Nephron progenitor cell (in vitro differentiated cells): ENCODE measurements around the gene NDUFS7.
A peak's percentile ranks its signal among the peaks of the same experiment; 100 is the strongest.

Source experiments
- DNase-seq: peaks from one replicate; pipeline ENCODE4 v3.0.0; 2021
- H3K27ac Mint-ChIP-seq: 2 replicates; pipeline ENCODE4 v1.8.0; 2021; ENCODE audit warnings: mild to moderate bottlenecking, moderate library complexity, mixed read lengths
- H3K27me3 Mint-ChIP-seq: 2 replicates; pipeline ENCODE4 v1.8.0; 2021; ENCODE audit warnings: mild to moderate bottlenecking, low read depth, mixed read lengths; ENCODE audit not compliant: poor library complexity
- H3K36me3 Mint-ChIP-seq: 2 replicates; pipeline ENCODE4 v1.8.0; 2021; ENCODE audit warnings: low read depth, mixed read lengths
- H3K4me1 Mint-ChIP-seq: 2 replicates; pipeline ENCODE4 v1.8.0; 2021; ENCODE audit warnings: mixed read lengths
- H3K4me3 Mint-ChIP-seq: 2 replicates; pipeline ENCODE4 v1.8.0; 2021; ENCODE audit warnings: mild to moderate bottlenecking, moderate library complexity, mixed read lengths
- H3K9me3 Mint-ChIP-seq: 2 replicates; pipeline ENCODE4 v1.8.0; 2021; ENCODE audit warnings: mild to moderate bottlenecking, moderate library complexity, mixed read lengths
- CTCF ChIP-seq: fragments of 200-600 bp; sonication (generic); IDR thresholded peaks from 2 replicates; pipeline ENCODE4 v1.5.0; 2021; ENCODE audit warnings: antibody characterized with exemption

The NDUFS7 gene

GRCh38 chr19:1350867-1351266 lies 32.8 kb upstream of the NDUFS7 start:
- peaks cover 16% of the 10 kb centered on the region for H3K27me3 Mint-ChIP-seq
- no peaks in the 10 kb centered on the region for H3K36me3 Mint-ChIP-seq
- no peak overlapping the region for H3K4me3 Mint-ChIP-seq
- H3K9me3 Mint-ChIP-seq: no peaks in the 10 kb centered on the region
- H3K4me1 Mint-ChIP-seq: peaks cover 25% of the 10 kb centered on the region
- TF ChIP-seq CTCF: no peak
- DNase-seq: no peak
- no peak overlapping the region for H3K27ac Mint-ChIP-seq

DNA sequence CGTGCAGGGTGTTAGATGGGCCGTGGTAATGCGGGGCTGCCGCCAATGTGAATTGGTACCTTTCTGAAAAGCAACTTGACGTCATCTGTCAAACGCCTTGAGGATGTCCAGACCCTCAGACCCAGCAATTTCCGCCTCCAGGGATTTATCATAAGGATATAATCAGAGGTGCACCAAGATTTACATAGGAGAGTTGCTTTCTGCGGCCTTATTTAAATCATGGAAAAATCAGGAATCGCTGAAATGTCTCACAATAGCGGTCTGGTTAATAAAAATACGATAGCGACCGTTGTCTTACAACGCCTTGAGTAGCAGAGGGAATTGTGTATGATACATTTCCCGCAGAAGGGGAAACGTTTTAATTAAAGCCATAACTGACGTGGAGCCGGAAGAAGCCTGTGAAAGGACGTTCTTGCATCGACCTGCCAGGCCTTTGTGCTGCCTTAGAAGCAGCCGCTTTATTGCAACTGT lies 32.3 kb upstream of the NDUFS7 start:
- no peak for TF ChIP-seq CTCF
- no peak for DNase-seq
- Mint-ChIP-seq H3K36me3 (no peaks in the 10 kb centered on the region), H3K4me3 (peak overlapping the region; percentile 19), H3K9me3 (no peaks in the 10 kb centered on the region), H3K27ac (no peak overlapping the region), H3K27me3 (peaks cover 16% of the 10 kb centered on the region), H3K4me1 (peaks cover 30% of the 10 kb centered on the region)

DNA sequence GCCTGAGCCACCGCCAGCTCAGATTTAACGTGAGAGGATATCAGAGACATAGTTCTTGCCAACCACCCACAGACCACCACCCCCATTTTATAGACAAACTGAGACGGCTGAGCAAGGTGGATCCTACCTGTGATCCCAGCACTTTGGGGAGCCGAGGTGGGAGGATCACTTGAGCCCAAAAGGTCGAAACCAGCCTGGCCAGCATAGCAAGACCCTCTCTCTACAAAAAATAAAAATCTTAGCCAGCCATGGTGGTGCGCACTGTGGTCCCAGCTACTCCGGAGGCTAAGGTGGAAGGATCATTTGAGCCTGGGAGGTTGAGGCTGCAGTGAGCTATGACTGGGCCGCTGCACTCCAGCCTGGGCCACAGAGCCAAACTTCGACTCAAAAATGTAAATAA lies 30.6 kb upstream of the NDUFS7 start:
- H3K4me1 Mint-ChIP-seq: peaks cover 48% of the 10 kb centered on the region
- peaks cover 13% of the 10 kb centered on the region for H3K36me3 Mint-ChIP-seq
- no peak for TF ChIP-seq CTCF
- peaks cover 11% of the 10 kb centered on the region for H3K27me3 Mint-ChIP-seq
- H3K4me3 Mint-ChIP-seq: no peak overlapping the region
- no peaks in the 10 kb centered on the region for H3K9me3 Mint-ChIP-seq
- DNase-seq: no peak
- no peak overlapping the region for H3K27ac Mint-ChIP-seq

- Mint-ChIP-seq H3K27me3 (peaks cover 7% of the 10 kb centered on the region), H3K27ac (no peak overlapping the region), H3K9me3 (no peaks in the 10 kb centered on the region), H3K36me3 (peaks cover 31% of the 10 kb centered on the region), H3K4me3 (peak overlapping the region; percentile 97), H3K4me1 (peaks cover 57% of the 10 kb centered on the region)
- no peak for TF ChIP-seq CTCF
- no peak for DNase-seq
These were observed 28.6 kb upstream of the NDUFS7 start for GRCh38 chr19:1354970-1355567.

DNA sequence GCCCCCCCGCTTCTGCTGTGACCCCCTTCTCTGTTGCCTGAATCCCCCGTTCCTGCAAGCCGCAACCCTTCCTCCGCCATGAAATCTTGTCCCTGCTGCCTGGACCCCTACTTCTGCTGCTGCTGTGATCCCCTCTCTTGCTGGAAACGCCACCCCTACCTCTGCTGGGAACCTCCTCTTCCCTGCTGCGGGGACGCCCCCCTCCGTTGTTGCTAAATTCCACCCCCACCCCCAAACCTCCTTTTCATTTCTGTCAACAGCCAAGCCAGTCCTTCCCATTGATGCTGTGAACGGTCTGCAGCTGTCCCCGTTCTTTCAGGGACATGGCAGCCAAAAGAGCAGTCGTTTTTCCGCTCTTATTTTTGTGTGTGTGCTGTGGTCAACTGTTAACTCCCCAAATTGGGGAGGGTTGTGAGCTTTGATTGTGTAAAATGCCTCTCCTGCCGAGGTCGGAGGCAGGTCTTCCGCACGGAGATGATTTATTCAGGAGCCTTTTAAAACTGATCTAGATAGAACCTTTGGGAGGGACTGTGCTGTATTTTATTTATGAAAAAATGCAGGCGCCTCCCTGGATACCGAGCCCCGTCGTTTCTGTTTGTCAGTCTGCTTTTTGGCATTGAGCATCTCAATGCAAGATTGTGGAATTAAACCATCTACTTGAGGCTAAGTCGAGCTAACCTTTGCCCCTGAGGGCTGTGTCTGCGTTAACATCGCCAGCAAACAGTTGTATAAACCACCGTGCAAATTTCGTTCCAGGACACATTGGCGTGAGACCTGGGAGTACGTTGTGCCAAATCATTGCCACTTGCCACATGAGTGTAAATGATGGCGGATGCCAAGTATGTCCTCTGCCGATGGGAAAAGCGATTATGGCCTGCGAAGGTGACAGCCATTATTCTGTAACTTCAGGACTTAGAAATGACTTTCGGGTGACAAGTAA lies 27.9 kb upstream of the NDUFS7 start:
- no peak for DNase-seq
- Mint-ChIP-seq H3K27ac (peak overlapping the region; percentile 61), H3K9me3 (no peaks in the 10 kb centered on the region), H3K4me3 (peak overlapping the region; percentile 97), H3K36me3 (peaks cover 35% of the 10 kb centered on the region), H3K4me1 (peaks cover 62% of the 10 kb centered on the region), H3K27me3 (peaks cover 4% of the 10 kb centered on the region)
- TF ChIP-seq CTCF: no peak
